ENCODE measurements around the gene ABHD15.

ABHD15 gene

DNA sequence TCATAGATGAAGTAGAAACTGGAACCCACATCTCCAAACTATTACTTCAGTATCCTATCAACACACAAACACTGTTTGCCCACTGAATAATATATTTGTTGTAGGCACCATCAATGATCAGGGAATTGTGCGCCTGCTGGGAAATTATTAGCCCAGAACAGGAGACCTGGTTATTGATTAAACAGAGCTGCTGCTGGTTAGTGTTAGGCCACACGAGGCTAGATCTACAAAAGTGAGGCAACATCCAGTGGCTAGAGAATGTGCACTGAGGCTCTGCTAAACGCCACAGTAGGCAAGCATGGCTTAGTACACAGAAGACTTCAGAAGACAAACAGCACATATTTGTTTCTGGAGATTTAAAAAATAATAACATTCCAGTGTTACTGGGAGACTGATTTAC, 11.0 kb downstream of the ABHD15 start:
- Histone ChIP-seq H3K4me3 (replicated peaks; ENCODE audit: low read depth, low read length) (no peak overlapping the region), H3K27me3 (replicated peaks; ENCODE audit: control insufficient read depth, insufficient read depth, low read length) (no peaks in the 10 kb centered on the region), H3K36me3 (ENCODE audit: control insufficient read depth, insufficient read depth, low read length) (no peaks in the 10 kb centered on the region)
- TF ChIP-seq, protein P1, sequence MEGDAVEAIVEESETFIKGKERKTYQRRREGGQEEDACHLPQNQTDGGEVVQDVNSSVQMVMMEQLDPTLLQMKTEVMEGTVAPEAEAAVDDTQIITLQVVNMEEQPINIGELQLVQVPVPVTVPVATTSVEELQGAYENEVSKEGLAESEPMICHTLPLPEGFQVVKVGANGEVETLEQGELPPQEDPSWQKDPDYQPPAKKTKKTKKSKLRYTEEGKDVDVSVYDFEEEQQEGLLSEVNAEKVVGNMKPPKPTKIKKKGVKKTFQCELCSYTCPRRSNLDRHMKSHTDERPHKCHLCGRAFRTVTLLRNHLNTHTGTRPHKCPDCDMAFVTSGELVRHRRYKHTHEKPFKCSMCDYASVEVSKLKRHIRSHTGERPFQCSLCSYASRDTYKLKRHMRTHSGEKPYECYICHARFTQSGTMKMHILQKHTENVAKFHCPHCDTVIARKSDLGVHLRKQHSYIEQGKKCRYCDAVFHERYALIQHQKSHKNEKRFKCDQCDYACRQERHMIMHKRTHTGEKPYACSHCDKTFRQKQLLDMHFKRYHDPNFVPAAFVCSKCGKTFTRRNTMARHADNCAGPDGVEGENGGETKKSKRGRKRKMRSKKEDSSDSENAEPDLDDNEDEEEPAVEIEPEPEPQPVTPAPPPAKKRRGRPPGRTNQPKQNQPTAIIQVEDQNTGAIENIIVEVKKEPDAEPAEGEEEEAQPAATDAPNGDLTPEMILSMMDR (IDR thresholded peaks at IDR 0.05; ENCODE audit: insufficient read depth, low read length, poor library complexity, severe bottlenecking), result no peak
- DNase-seq (ENCODE audit: extremely low read depth, insufficient read length), result no peak

DNA sequence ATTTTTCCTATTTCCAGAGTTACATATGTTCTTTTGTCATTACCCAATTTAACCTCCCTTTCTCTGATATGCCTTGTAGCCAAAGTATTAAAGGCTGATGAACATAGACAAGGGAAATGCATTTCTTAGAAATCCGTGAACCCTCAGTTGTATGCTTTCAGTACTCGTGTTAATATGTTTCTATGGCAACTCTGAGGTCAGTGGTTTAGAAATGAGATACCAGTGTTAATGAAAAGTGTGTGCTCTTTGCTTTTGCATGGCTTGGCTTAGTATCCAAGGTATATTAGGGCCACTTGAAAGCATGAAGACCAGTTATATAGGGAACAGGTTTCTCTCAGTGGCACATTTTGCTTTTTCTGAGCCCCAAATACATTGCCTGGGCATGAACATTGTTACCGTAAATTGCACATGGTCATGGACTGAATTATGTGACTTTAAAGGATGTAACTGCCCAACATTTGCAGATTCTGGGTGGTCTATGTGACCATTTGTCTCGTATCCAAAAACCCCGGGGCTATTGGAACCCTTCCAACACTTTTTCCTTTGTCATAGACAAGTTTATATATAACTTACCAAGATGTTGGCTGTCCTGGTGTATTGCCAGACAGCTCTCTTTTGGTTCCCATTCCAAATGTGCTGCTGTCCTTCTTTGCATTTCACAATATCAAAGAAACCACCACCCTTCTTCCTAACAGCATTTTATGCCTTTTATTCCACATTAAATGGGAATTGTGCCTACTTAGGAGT, 17.5 kb downstream of the ABHD15 start:
- no peak overlapping the region for H3K4me3 ChIP-seq (replicated peaks; ENCODE audit: low read depth, low read length)
- TF ChIP-seq, protein P1 (IDR thresholded peaks at IDR 0.05; ENCODE audit: insufficient read depth, low read length, poor library complexity, severe bottlenecking), result no peak
- H3K36me3 ChIP-seq (ENCODE audit: control insufficient read depth, insufficient read depth, low read length), result no peaks in the 10 kb centered on the region; the same call in none of the 2 replicates
- no peaks in the 10 kb centered on the region for H3K27me3 ChIP-seq (replicated peaks; ENCODE audit: control insufficient read depth, insufficient read depth, low read length)
- DNase-seq (ENCODE audit: extremely low read depth, insufficient read length), result no peak

DNA sequence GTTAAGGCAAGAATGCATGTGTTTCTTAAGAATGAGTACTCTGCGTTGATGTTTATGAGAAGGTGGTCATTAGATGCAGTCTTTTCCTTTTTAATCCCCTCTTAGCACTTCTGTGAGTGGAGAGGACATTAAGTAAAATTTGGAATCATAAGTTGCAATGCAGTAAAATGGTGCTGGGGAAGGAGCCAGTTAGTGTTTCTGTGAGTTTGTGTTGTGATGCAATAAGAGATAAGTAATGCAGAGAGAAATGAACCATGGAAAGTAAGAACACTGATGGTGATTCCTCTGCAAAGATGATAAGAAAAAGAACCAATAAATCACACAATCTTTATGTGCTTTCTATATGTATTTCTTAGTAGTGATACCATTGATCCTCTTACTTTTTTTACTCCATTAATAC, 20.0 kb downstream of the ABHD15 start:
- DNase-seq (ENCODE audit: extremely low read depth, insufficient read length), result no peak
- Histone ChIP-seq H3K27me3 (replicated peaks; ENCODE audit: control insufficient read depth, insufficient read depth, low read length) (no peaks in the 10 kb centered on the region), H3K4me3 (replicated peaks; ENCODE audit: low read depth, low read length) (no peak overlapping the region), H3K36me3 (ENCODE audit: control insufficient read depth, insufficient read depth, low read length) (peaks cover 6% of the 10 kb centered on the region)
- TF ChIP-seq, protein P1 (IDR thresholded peaks at IDR 0.05; ENCODE audit: insufficient read depth, low read length, poor library complexity, severe bottlenecking), result no peak

DNA sequence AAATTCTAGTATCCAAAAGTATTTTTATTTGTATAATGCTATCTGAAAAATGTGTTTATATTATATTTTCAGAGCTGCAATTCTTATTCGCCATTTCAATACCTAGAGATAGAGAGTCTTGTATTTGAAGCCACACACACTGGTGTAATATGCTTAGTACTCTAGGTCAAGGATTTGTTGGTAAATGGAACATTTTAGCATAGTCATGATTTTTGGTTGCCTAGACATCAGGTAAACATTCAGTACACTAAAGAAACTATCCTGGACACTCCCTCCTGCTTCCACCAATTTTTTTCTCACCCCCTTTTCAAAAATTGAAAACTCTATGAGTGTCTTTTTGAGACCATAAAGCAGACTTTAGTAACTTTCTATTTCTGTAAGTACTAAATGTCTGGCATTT, 20.8 kb downstream of the ABHD15 start:
- Histone ChIP-seq H3K4me3 (replicated peaks; ENCODE audit: low read depth, low read length) (no peak overlapping the region), H3K27me3 (replicated peaks; ENCODE audit: control insufficient read depth, insufficient read depth, low read length) (no peaks in the 10 kb centered on the region), H3K36me3 (ENCODE audit: control insufficient read depth, insufficient read depth, low read length) (peaks cover 6% of the 10 kb centered on the region)
- TF ChIP-seq, protein P1 (IDR thresholded peaks at IDR 0.05; ENCODE audit: insufficient read depth, low read length, poor library complexity, severe bottlenecking), result no peak
- DNase-seq (ENCODE audit: extremely low read depth, insufficient read length), result no peak

DNA sequence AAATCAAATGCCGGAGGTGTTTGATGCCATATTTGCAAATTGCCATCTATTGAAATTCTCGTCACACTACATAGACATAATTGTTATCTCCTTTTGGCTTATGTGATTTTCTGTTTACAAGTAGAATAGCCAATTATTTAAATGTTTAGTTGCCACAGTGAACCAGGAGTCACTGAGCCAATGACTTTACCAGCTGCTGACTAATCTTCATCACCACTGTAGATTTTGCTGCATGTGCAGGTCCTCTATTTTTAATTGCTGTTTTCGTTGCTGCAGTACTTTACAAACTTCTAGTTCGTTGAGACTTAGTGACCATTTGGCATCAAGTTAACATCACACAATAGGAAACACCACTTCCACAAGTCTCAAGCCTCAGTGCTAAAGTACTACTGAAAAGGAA, 22.8 kb downstream of the ABHD15 start:
- Histone ChIP-seq H3K36me3 (ENCODE audit: control insufficient read depth, insufficient read depth, low read length) (peaks cover 6% of the 10 kb centered on the region), H3K4me3 (replicated peaks; ENCODE audit: low read depth, low read length) (no peak overlapping the region), H3K27me3 (replicated peaks; ENCODE audit: control insufficient read depth, insufficient read depth, low read length) (no peaks in the 10 kb centered on the region)
- DNase-seq (ENCODE audit: extremely low read depth, insufficient read length), result no peak
- TF ChIP-seq, protein P1 (IDR thresholded peaks at IDR 0.05; ENCODE audit: insufficient read depth, low read length, poor library complexity, severe bottlenecking), result no peak

Measured in GM06990 (cell line).